Stimulated activated CD8-positive, alpha-beta memory T cell treated with anti-CD3 and anti-CD28 coated beads, Interleukin-15, amount 100 ng/mL, for 4 hours (primary cell): Measurements from ENCODE around the gene ABCC3.

Source experiments
- DNase-seq, 2 donors: peaks; one replicate each; pipeline ENCODE4 v3.0.0-alpha.2; 2020; ENCODE audit warnings: low read depth in 2 of 2

ABCC3 gene

DNA sequence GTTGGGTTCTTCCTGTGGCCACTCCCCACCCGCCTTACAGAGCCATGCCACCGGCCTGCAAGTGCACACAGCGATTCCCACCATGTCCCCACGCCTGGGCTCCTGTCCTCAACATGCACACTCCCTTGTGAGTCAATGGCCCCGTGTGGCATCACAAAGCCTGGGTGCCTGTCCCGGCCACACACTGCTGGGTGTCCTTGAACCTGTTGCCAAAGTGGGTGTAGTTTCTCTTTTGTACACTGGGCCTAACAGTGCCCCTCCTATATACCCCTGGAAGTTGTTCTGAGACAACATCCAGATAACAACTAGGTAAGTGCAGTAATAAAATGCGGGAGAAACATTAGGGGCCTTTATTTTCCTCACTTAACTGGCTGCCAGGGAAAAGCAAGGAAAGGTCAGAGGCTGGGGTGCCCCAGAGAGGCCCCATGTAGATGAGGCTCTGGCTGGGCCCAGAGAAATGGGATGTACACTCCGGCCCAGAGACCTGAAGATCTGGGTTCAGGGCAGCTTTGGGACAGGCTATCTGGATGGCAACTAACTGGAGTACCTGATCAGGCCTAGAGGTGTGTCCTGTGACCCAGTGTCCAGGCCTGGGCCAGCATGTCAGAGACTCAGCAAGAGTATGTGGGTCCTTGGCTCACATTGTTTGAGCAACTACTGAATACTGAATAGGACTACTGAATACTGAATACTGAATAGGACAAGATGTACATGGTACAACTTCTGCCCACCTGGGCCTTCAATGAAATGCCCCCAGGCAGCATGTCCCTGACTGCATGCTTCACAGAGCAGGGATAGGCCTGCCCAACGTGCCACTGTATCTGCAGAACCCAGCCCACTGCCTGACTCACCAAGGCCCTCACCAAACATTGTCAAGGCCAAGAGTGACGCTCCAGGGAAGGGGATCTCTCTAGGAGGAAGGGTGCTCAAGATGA lies 8.3 kb downstream of the ABCC3 start:
- no peak for DNase-seq

DNA sequence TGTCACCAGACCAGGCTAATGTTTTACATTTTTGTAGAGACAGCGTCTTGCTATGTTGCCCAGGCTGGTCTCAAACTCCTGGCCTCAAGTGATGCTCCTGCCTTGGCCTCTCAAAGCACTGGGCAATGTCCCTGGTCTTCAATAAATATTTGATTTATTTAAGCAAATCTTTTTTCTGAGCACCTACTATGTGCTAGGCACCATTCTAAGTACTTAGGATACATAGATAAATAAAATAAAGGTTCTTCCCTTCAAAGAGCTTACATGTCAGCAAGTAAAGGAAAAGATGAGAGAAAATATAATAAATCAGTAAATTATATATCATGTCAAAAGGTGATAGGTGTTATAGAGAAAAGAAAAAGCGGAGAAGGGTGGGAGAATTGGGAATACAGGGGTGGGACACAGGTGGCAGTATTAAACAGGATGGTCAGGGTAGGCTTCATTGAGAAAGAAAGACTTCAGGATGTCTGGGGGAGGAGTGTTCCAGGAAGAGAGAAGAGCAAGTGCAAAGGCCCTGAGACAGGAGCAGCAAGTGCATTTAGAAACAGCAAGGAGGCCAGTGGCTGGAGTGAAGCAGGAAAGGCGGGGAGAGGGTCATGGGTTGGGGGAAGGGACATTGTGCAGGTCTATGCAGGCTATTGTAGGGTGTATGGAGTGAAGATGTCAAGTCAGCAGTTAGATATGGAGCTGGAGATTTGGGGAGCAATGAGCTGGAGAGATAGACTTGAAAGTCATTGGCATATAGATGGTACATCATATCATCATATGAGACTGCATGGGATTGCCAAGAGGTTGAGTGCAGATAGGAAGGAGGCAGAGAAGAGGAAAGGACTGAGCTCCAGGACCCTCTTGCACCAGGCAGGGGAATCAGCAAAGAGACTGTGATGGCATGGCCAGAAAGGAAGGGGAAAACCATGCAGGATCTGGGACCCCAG lies 11.3 kb downstream of the ABCC3 start:
- no peak for DNase-seq

DNA sequence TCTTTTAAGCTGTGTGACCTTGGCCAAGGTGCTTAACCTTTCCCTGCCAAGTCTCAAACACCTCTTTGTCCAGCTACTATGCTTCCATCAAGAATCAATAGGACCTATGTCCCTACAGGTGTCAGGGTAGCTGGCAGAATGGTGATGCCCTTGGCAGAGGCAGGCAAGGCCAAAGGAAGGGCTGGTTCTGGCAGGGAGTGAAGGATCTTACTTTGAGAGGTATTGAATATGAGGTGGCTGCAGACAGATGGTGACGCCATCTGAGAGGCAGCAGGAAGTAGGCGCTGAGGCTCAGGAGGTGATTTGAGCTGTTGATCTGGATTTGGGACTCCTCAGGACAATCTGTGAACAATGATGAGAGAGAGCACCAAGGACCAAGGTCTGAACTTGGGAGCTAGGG lies 12.5 kb downstream of the ABCC3 start:
- DNase-seq: no peak

DNA sequence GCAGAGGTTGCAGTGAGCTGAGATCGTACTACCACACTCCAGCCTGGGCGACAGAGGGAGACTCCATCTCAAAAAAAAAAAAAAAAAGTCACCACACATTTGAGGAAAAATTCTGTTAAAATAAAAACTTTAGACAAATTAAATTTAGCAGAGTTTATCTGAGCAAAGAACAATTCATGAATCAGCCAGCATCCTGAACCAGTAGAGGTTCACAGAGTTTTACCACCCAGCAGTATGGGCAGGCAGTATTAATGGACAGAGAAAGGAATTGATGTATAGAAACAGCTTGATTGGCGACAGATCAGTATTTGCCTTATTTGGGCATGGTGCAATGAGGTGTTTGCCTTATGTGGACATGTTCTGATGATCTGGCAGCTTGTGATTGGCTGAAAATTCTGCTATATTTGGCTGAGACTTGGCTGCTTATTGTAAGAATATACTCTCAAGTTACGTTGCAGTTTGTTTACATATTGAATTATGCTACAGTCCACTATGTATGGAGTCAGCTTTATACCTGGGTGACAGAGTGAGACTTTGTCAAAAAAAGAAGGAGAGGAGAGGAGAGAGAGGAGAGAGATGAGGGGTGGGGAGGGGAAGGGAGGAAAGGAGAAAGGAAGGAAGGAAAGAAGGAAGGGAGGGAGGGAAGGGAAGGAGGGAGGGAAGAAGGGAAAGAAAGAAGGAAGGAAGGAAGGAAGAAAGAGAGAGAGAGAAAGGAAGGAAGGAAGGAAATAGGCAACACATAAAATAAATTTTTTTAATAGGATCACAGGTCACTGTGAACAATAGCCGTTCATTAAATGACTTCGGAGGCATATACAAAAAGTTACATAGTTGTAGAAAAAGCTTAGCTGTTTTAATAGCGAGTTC lies 14.6 kb downstream of the ABCC3 start:
- DNase-seq: no peak

DNA sequence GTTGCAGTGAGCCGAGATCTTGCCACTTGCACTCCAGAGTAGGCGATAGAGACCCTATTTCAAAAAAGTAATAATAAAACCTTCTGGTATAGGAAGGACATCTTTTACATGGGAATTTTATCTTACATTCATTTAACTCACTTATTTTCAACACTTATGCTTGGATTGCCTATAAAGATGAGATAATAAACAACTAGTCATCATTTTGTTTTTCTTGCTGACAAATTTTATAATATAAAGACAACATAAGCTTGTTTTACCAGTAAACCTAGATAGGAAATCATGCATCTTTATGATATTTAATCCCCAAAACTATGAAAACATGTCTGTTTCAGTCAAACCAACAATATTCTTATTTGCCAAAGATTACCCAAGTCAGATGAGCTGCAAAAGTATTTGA lies 17.0 kb downstream of the ABCC3 start:
- DNase-seq: no peak

DNA sequence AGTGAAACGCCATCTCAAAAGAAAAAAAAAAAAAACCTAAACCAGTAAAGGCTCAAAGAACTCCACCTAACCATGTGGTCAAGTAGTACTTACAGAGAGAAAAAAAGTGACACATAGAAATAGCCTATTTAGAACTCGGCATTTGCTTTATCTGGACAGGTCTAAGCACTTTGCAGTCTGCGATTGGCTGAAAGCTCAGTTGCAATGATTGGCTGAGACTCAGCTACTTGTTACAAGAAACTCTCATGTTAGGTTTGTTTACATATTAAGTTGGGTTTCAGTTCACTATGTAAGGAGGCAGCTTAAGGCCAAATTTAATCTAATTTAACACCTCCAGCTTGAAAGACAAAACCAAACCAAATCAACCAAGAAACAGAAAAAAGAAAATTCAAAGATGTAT lies 19.1 kb downstream of the ABCC3 start:
- no peak for DNase-seq

DNA sequence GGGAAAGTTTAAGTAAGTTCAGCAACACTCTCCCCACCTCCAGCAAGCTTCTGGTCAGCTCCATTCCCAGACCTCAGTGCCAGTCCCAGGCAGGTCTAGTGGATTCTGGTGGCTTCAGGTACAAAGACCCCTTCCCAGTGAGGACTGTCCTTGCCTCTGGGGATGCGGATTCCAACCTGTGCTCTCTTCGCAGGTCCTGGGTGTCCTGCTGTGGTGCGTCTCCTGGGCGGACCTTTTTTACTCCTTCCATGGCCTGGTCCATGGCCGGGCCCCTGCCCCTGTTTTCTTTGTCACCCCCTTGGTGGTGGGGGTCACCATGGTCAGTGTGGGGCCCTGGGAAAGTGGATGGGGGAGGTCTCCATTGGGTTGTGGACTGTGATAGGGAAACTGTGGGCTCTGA lies 21.8 kb downstream of the ABCC3 start:
- no peak for DNase-seq

DNA sequence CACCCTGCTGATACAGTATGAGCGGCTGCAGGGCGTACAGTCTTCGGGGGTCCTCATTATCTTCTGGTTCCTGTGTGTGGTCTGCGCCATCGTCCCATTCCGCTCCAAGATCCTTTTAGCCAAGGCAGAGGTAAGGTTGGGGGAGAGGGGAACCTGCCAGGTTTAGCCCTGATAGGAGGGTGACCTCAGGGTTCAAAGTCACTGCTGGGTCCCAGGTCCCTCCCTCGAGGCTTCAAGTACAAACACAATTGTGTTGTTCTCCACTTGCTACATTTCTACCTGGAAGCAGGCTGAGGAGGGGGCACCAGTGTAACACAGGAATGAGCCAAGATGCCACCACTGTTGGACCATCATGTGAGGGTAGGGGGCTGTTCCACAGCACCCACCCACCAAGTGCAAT lies 22.4 kb downstream of the ABCC3 start:
- no peak for DNase-seq

DNA sequence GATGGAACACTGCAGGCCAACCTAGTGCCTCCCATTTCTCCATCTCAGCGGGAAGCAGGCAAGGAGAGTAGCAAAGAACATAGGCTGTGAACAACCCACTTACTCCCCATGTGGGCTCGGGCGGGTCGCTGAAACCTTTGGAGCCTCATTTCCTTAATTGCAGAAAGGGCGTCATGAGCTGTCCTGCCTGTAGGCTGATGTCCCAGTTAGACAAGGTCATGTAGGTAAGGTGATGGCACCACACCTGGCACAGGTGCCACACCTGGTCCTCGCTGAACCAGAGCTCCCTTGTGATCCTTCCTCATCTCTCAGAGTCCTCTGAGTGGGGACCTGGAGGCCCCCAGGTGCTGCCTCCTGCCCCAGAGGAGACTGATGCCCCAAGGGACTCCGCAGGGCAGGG lies 22.9 kb downstream of the ABCC3 start:
- no peak for DNase-seq

DNA sequence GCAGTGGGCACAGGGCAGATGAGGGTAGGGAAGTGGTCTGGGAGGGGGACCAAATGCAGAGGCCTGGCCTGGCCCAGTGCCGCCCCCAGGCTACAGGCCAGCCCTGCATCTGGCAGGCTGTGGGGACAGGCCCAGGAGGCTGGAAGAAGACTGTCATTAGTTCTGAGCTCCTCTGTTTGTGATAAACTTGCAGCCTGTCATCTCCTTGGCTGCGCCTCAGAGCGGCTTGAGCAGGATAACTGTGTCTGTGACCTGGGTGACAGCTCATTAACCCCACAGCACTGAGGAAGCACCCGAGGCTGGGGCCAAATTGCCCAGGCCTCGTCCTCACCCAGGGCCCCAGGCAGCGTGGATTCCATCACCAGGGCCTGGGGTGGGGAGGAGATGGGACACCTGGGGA lies 23.9 kb downstream of the ABCC3 start:
- DNase-seq: no peak

DNA sequence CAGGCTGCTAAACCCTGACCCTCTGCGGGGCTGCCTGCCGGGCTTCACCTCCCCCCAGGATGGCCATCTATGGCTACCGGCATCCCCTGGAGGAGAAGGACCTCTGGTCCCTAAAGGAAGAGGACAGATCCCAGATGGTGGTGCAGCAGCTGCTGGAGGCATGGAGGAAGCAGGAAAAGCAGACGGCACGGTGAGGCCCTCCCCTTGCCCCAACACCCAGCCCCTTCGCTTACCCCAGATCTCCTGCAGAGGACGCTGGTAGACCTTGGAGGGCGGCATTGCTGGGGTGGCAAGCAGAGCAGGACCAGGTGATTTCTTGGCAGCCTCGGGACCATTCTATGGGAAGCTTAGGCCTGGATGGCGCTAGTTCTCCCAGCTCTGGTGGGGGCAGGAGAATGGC lies 24.5 kb downstream of the ABCC3 start:
- no peak for DNase-seq

DNA sequence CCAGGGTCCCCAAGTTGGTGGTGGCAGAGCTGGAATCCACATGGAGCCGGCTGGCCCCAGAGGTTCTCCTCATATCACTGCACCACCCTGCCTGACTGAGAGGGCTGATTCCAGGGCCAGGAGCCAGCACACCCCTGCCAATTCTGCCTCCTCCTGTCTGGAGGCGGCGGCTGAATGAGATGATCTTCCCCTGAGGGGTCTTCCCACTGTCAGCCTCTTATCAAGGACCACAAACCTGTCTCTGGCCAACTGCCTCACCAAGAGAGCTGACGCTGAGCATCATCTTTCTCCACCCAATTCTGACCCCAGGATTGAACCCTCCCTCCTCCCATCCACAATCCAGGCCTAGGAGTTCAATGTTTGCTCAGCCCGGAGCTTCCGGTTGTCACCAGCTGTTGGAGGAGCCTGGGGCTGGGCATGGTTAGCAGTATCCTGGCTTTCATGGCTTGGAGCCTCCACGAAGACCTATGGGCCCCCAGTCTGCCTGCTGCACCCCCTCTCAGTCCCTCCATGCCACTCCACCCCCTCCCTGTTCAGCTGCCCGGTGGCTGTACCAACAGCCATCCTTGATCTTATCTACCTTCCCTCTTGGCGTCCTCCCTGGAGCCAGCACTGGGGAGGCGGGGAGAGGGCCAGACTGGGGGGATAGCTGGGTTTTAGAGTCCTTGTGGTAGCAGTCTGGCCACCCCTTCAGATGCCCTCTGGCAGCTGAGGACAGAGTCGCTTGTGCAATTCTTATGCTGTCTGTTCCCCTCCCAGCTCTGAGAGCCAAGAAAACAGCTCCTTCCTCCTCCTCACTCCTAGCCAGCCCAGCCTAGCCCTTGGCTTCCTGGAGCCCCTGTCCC lies 25.6 kb downstream of the ABCC3 start:
- DNase-seq: no peak

DNA sequence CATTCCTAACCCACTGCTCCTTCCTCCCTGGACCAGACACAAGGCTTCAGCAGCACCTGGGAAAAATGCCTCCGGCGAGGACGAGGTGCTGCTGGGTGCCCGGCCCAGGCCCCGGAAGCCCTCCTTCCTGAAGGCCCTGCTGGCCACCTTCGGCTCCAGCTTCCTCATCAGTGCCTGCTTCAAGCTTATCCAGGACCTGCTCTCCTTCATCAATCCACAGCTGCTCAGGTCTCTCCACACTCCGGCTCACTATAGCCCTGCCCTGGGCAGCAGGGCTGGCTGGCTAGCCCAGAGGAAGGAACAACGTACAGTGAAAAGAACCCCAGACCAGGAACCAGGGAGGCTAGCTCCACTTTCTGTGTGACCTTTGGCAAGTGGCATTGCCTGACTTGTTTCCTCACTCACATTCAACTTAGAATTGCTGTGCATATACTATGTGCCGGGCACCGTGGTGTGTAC lies 26.2 kb downstream of the ABCC3 start:
- DNase-seq: no peak

DNA sequence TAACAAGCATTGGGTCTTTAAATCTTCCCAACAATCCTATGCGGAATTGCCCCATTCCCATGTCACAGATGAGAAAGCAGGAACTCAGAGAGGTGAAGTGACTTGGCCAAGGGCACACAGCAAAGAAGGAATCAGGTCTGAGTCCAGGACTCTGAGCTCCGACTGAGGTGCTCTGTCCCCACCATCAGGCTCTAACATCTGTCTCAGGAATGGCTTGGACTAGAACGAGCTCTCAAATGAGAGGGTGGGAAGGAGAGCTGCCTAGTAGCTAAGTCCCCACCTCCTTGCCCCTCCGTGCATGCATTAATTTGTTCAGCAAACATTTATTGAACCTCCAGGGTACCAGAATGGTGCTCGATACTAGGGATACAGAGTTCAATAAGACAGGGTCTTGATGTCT lies 26.7 kb downstream of the ABCC3 start:
- DNase-seq: no peak

DNA sequence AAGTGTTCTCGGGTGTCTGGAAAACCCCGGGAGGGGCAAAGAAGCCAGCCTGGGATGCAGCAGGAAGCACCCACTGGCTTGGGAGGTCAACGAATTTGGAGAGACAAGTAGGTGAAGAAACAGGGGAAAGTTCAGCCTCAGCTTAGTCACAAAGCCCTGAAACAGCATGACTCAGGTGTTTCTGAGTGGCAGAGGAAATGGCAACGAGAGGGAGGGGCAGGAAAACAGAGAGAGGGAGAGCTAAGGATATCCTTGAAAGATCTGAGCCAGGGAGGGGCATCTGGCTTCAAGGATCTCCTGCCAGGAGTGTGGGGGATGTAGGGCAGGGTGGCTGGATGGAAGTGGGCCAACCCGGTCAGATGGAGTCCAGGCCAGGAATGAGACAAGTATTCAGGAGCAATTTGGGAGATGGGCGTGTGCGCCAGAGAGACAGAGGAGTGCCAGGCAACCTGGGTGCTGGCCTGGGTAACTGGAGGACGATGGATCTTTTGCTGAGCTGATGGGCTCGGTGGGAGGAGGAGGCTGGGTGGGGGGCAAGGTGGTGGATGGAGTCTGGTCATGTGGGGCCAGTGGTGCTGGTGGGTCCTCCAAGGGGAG lies 27.2 kb downstream of the ABCC3 start:
- DNase-seq: no peak

DNA sequence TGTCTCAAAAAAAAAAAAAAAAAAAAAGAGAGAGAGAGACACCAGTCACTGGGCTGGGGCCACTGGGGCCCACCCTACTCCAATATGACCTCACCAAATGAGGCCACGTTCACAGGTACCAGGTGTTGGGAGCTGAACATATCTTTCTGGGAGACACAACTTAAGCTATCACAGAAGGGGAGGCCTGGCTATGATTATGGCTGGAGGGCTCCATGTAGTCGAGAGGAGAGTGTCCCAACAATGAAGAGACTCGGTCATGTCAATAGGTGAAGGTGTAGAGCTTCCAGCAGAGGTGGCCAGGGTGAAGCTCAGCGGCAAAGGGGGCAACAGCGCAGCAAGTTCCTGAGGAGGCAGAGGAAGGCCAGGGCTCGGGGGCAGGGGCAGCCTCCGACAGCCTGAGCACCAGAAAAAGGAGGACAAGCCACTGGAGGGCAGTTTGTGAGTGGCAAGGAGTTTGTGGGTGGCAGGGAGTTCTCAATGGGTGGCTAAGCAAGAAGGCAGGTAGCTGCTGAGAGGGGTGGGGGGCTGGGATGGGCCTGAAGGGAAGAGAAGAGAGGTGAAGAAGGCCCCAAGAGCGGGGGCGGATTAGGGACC lies 28.0 kb downstream of the ABCC3 start:
- no peak for DNase-seq

DNA sequence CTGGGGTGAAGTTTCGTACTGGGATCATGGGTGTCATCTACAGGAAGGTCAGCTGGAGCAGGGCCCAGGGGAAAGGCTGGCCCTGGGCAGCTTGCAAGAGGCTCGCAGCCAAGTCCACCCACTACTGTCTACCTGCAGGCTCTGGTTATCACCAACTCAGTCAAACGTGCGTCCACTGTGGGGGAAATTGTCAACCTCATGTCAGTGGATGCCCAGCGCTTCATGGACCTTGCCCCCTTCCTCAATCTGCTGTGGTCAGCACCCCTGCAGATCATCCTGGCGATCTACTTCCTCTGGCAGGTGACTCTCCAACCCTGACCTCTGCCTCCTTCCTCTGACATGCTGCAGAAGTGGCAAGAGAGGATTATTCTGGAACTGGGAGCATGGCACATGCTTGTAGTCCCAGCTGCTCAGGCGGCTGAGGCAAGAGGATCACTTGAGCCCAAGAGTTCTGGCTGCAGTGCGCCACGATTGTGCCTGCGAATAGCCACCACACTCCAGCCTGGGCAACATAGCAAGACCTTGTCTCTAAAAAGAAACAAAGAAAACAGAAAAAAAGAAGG lies 29.2 kb downstream of the ABCC3 start:
- no peak for DNase-seq

DNA sequence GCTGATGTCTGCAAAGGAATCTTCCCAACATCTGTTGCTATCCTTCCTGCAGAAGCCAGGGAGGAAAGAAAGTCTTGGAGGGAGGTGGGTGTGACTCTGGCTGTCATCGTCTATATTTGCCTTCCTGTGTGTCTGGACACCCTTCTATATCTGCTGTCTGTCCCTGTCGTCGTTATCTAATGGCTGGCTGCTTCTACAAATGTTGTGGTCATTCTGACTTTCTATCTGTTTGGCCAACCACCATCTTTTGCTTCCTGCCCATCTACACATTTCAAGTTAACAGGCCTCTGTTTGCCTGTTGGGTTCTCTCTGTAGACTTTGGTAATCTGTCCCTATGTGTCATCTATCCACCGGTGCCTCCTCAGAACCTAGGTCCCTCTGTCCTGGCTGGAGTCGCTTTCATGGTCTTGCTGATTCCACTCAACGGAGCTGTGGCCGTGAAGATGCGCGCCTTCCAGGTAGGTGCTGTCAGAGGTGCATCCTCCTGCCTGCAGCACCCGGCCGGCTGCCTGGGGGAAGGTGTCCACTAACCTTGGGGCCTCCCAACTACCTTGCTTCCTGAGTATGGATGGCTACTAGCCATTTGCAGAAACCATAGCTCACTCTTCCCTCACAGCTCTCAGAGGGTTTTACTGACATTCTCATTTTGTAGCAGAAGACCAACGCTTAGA lies 30.2 kb downstream of the ABCC3 start:
- DNase-seq: no peak

DNA sequence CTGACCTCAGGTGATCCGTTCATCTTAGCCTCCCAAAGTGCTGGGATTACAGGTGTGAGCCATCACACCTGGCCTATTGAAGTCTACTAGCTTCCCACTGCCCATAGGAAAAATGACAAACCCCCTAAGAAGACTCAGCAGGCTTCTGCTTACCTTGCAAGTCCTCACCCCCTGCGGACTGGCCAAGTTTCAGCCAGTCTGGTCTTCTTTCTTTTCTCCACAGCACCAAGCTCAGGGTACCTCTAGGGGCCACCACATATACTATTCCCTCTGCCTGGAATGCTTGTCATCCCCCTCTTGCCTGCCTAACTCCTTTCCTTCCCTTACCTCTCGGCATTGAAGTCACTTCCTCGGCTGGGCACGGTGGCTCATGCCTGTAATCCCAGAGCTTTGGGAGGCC lies 31.2 kb downstream of the ABCC3 start:
- DNase-seq: no peak
